ENCODE data around the gene C6orf120.

DNA sequence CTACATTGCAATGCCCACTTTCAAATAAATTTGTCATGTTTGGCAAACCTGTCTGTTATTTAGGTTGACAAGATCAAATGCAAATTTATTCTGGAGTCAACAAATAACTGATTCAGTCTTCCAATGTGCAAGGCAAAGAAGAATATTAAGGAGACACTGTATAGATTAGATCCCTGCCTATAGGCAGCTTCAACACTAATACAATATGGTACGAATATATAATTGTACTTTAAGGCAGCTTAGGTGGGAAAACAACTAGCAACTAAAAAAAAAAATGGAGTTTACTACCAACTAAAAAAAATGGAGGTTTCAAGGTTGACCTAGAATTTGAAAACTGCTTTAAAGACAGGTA is 24.1 kb downstream of the C6orf120 start:
- TF ChIP-seq, protein P1, sequence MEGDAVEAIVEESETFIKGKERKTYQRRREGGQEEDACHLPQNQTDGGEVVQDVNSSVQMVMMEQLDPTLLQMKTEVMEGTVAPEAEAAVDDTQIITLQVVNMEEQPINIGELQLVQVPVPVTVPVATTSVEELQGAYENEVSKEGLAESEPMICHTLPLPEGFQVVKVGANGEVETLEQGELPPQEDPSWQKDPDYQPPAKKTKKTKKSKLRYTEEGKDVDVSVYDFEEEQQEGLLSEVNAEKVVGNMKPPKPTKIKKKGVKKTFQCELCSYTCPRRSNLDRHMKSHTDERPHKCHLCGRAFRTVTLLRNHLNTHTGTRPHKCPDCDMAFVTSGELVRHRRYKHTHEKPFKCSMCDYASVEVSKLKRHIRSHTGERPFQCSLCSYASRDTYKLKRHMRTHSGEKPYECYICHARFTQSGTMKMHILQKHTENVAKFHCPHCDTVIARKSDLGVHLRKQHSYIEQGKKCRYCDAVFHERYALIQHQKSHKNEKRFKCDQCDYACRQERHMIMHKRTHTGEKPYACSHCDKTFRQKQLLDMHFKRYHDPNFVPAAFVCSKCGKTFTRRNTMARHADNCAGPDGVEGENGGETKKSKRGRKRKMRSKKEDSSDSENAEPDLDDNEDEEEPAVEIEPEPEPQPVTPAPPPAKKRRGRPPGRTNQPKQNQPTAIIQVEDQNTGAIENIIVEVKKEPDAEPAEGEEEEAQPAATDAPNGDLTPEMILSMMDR (IDR thresholded peaks at IDR 0.05): no peak
- no peak for TF ChIP-seq EZH2 (IDR thresholded peaks at IDR 0.05; ENCODE audit: borderline replicate concordance, insufficient read depth, low read depth, low read length, poor library complexity, severe bottlenecking)

All from B cell (primary cell).